Progenitor cell of endocrine pancreas (in vitro differentiated cells): Measurements from ENCODE around the gene NUDT5. TPM values are rescaled to one million over a fixed set of nuclear protein-coding genes. Genes with fewer than 3 reads are reported as not detected.

Experiments used
- DNase-seq: peaks from one replicate; pipeline ENCODE4 v3.0.0; 2021; ENCODE audit warnings: low spot score; ENCODE audit not compliant: unreplicated experiment
- H3K27ac Mint-ChIP-seq: 2 replicates; pipeline ENCODE4 v1.8.0; 2021; ENCODE audit warnings: mild to moderate bottlenecking, moderate library complexity, mixed read lengths
- H3K27me3 Mint-ChIP-seq: 2 replicates; pipeline ENCODE4 v1.8.0; 2021; ENCODE audit warnings: mixed read lengths
- H3K36me3 Mint-ChIP-seq: 2 replicates; pipeline ENCODE4 v1.8.0; 2022; ENCODE audit warnings: mixed read lengths; ENCODE audit not compliant: insufficient read depth
- H3K4me1 Mint-ChIP-seq: 2 replicates; pipeline ENCODE4 v1.8.0; 2021; ENCODE audit warnings: low read depth, mixed read lengths
- H3K4me3 Mint-ChIP-seq: 2 replicates; pipeline ENCODE4 v1.8.0; 2021; ENCODE audit warnings: low read depth, mild to moderate bottlenecking, moderate library complexity, mixed read lengths
- H3K9me3 Mint-ChIP-seq: 2 replicates; pipeline ENCODE4 v1.8.0; 2021; ENCODE audit warnings: low read depth, mixed read lengths
- CTCF ChIP-seq: fragments of 200-600 bp; sonication (generic); IDR thresholded peaks from one replicate; pipeline ENCODE4 v1.5.0; 2021; ENCODE audit warnings: antibody characterized with exemption, mild to moderate bottlenecking; ENCODE audit not compliant: unreplicated experiment
- total RNA-seq: library from RNA; stranded (reverse); gene quantifications from 2 replicates; pipeline ENCODE4 v1.2.1, GENCODE V29; 2021

The NUDT5 gene
- total RNA-seq, 1 donor from 2014 or later, result 56.5 TPM

GRCh38 chr10:12187321-12187905 is 8.3 kb downstream of the NUDT5 start:
- no peak for DNase-seq
- Mint-ChIP-seq H3K27ac (no peak overlapping the region), H3K27me3 (no peaks in the 10 kb centered on the region), H3K36me3 (peaks cover 13% of the 10 kb centered on the region), H3K9me3 (no peaks in the 10 kb centered on the region), H3K4me1 (no peaks in the 10 kb centered on the region), H3K4me3 (no peak overlapping the region)
- no peak for TF ChIP-seq CTCF

- Mint-ChIP-seq H3K27me3 (no peaks in the 10 kb centered on the region), H3K27ac (no peak overlapping the region), H3K9me3 (no peaks in the 10 kb centered on the region), H3K4me3 (no peak overlapping the region), H3K36me3 (peaks cover 12% of the 10 kb centered on the region), H3K4me1 (no peaks in the 10 kb centered on the region)
- TF ChIP-seq CTCF, result no peak
- DNase-seq, result no peak
Measured at GRCh38 chr10:12186323-12186722, 9.4 kb downstream of the NUDT5 start.

GRCh38 chr10:12184165-12184564 is 11.5 kb downstream of the NUDT5 start:
- no peaks in the 10 kb centered on the region for H3K4me1 Mint-ChIP-seq
- TF ChIP-seq CTCF, result no peak
- H3K4me3 Mint-ChIP-seq, result no peak overlapping the region
- no peak overlapping the region for H3K27ac Mint-ChIP-seq
- H3K36me3 Mint-ChIP-seq, result peaks cover 11% of the 10 kb centered on the region
- no peak for DNase-seq
- H3K27me3 Mint-ChIP-seq, result no peaks in the 10 kb centered on the region
- H3K9me3 Mint-ChIP-seq, result no peaks in the 10 kb centered on the region

- Mint-ChIP-seq H3K27me3 (no peaks in the 10 kb centered on the region), H3K9me3 (no peaks in the 10 kb centered on the region), H3K36me3 (peaks cover 9% of the 10 kb centered on the region), H3K27ac (no peak overlapping the region), H3K4me1 (no peaks in the 10 kb centered on the region), H3K4me3 (no peak overlapping the region)
- no peak for DNase-seq
- TF ChIP-seq CTCF, result no peak
Measured at GRCh38 chr10:12181065-12181775, 14.5 kb downstream of the NUDT5 start.

- H3K9me3 Mint-ChIP-seq, result no peaks in the 10 kb centered on the region
- peaks cover 5% of the 10 kb centered on the region for H3K36me3 Mint-ChIP-seq
- no peaks in the 10 kb centered on the region for H3K27me3 Mint-ChIP-seq
- H3K4me3 Mint-ChIP-seq, result no peak overlapping the region
- no peak for TF ChIP-seq CTCF
- no peaks in the 10 kb centered on the region for H3K4me1 Mint-ChIP-seq
- no peak for DNase-seq
- H3K27ac Mint-ChIP-seq, result no peak overlapping the region
Measured at GRCh38 chr10:12180221-12180974, 15.3 kb downstream of the NUDT5 start.
